Ascending aorta (tissue), 2 donors: ENCODE data around the gene OR3A3. TPM values are rescaled to one million over a fixed set of nuclear protein-coding genes. Genes with fewer than 3 reads are reported as not detected.
"Not testable (repeated sequence)": the region's sequence is repeated elsewhere in the genome, so short reads cannot be mapped to it uniquely, and the experiment has no call there.

ENCODE experiments used
- DNase-seq, 2 donors: peaks; one replicate each; pipeline ENCODE4 v3.0.0-alpha.2; 2019; ENCODE audit warnings: low spot score in 2 of 2
- H3K27ac ChIP-seq, 2 donors: fragments of 200-600 bp; sonication (generic); one replicate each; pipeline ENCODE4 v1.5.1; 2016 to 2017; ENCODE audit warnings: mild to moderate bottlenecking in 1 of 2
- H3K27me3 ChIP-seq: fragments of 200-600 bp; sonication (generic); one replicate; pipeline ENCODE4 v1.5.1; 2017
- H3K36me3 ChIP-seq, 2 donors: fragments of 200-600 bp; sonication (generic); one replicate each; pipeline ENCODE4 v1.5.1; 2016
- H3K4me1 ChIP-seq, 2 donors: fragments of 200-600 bp; sonication (generic); one replicate each; pipeline ENCODE4 v1.5.1; 2016 to 2017; ENCODE audit warnings: mild to moderate bottlenecking in 1 of 2
- H3K4me3 ChIP-seq, 2 donors: fragments of 200-600 bp; sonication (generic); one replicate each; pipeline ENCODE4 v1.5.1; 2016 to 2017; ENCODE audit warnings: mild to moderate bottlenecking in 1 of 2
- H3K9me3 ChIP-seq, 2 donors: fragments of 200-600 bp; sonication (generic); one replicate each; pipeline ENCODE4 v1.5.1; 2016
- intact Hi-C: fragments of 100-400 bp; cut with DNase I; formaldehyde crosslinking; loops from one replicate; pipeline ENCODE4 v1.15.1; 2023
- total RNA-seq: library from RNA; depleted of rRNA; stranded (reverse); fragments of >200 nt; gene quantifications from one replicate; pipeline ENCODE4 v1.1.0, GENCODE V29; 2016
- TF ChIP-seq, protein P1 (sequence below), 3 experiments: fragments of 200-600 bp in 2 of 3; fragments of 450-650 bp in 1 of 3; sonication (generic) in 2 of 3; IDR thresholded peaks; one replicate each; pipeline ENCODE4 v1.5.1; 2016 to 2019; ENCODE audit warnings: antibody characterized with exemption in 3 of 3, mild to moderate bottlenecking in 1 of 3, moderate library complexity in 1 of 3

OR3A3 gene
- total RNA-seq, 1 donor from 2014 or later = not detected

DNA sequence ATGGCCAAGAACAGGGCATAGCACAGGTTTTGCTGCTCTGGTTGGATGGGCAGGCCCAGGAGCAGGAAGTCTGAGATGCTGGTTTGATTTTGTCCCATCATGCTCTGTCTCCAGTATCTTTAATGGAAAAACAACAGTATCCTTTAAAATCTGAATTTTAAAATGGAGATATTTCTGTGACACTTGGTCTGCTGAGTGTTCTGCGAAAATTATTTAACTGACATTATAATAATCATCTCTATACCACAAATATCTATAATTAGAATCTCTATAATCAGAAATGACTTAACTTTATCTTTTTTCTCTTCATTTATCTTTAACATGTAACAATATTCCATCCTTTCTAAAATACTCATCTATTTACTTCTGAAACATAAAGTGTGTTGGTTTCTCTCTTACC lies 12.9 kb upstream of the OR3A3 start, which contains the start of gene OR1E1:
TSS of gene OR1E1 (minus strand) at position 101 of the 400 bp plus-strand sequence. CDS start at position 101, 0 bp downstream.
- Histone ChIP-seq H3K4me1 (no peaks in the 10 kb centered on the region), H3K27ac (no peak within 1 kb of the TSS), H3K27me3 (no peaks in the 10 kb centered on the region), H3K36me3 (no peaks in the 10 kb centered on the region), H3K9me3 (no peaks in the 10 kb centered on the region), H3K4me3 (no peak within 1 kb of the TSS)
- TF ChIP-seq, protein P1, sequence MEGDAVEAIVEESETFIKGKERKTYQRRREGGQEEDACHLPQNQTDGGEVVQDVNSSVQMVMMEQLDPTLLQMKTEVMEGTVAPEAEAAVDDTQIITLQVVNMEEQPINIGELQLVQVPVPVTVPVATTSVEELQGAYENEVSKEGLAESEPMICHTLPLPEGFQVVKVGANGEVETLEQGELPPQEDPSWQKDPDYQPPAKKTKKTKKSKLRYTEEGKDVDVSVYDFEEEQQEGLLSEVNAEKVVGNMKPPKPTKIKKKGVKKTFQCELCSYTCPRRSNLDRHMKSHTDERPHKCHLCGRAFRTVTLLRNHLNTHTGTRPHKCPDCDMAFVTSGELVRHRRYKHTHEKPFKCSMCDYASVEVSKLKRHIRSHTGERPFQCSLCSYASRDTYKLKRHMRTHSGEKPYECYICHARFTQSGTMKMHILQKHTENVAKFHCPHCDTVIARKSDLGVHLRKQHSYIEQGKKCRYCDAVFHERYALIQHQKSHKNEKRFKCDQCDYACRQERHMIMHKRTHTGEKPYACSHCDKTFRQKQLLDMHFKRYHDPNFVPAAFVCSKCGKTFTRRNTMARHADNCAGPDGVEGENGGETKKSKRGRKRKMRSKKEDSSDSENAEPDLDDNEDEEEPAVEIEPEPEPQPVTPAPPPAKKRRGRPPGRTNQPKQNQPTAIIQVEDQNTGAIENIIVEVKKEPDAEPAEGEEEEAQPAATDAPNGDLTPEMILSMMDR (IDR thresholded peaks at IDR 0.05) = no peak
- intact Hi-C loops = no loop called here
- DNase-seq = no peak

DNA sequence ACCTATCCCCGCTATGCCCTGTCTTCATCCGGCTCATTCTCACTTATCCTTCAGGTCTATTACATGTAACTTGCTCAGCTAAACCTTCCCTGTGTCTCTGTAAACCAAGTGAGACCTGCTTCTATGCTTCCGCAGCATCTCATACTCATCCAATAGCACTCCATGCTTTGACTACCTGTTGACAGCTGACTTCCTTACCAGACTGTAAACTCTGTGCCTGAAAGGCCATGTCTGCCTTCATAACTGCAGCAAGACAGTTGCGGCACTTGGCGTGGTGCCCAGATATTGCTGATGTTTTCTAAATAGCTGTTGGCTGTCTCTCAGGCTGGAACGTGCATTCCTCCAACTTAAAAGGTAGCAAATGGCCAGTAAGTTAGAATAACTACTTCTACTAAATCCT lies 11.1 kb upstream of the OR3A3 start:
- Histone ChIP-seq H3K9me3 (no peaks in the 10 kb centered on the region), H3K27ac (no peak overlapping the region), H3K27me3 (no peaks in the 10 kb centered on the region), H3K4me1 (no peaks in the 10 kb centered on the region), H3K4me3 (no peak overlapping the region), H3K36me3 (no peaks in the 10 kb centered on the region)
- no peak for DNase-seq
- intact Hi-C loops = no loop called here
- TF ChIP-seq, protein P1 (IDR thresholded peaks at IDR 0.05) = no peak

DNA sequence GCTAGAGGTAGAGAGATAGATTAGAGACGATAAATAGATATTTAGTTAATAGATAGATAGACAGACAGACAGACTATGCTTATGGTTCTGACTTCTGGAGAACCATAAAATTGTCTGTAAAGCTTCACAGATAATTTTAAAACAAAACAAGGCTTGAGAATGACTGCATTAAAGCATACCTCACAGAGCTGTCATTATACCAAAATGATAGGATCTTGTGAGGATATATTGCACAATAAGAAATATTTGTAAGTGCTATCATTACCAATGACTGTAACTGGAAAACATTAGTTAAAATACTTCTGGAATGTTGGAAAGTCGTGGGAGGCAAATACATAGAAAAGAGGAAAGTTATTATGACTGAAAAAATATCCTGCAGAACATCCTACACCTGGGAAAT lies 9.4 kb upstream of the OR3A3 start:
- H3K27ac ChIP-seq = no peak overlapping the region
- no peaks in the 10 kb centered on the region for H3K27me3 ChIP-seq
- no peak overlapping the region for H3K4me3 ChIP-seq
- H3K4me1 ChIP-seq = no peaks in the 10 kb centered on the region
- no peaks in the 10 kb centered on the region for H3K9me3 ChIP-seq
- intact Hi-C loops = no loop called here
- no peak for DNase-seq
- H3K36me3 ChIP-seq = no peaks in the 10 kb centered on the region
- TF ChIP-seq, protein P1 (IDR thresholded peaks at IDR 0.05) = no peak

DNA sequence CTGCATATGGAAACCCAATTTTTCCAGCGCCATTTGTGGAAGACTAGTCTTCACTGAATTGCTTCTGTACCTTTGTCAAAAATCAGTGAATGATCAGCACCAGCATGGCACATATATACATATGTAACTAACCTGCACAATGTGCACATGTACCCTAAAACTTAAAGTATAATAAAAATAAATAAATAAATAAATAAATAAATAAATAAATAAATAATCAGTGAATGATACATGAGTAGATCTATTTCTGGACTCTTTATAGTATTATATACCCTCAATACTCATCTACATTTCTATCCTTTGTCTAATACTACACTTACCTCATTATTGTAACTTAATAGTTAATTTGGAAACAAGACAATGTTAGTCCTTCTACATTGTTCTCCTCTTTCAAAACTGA lies 7.3 kb upstream of the OR3A3 start:
- H3K36me3 ChIP-seq, H3K4me3 ChIP-seq, H3K27me3 ChIP-seq, DNase-seq, H3K27ac ChIP-seq, intact Hi-C loops, H3K4me1 ChIP-seq: not testable (repeated sequence)
- peaks cover 0 to 11% of the 10 kb centered on the region in 2 donors for H3K9me3 ChIP-seq

DNA sequence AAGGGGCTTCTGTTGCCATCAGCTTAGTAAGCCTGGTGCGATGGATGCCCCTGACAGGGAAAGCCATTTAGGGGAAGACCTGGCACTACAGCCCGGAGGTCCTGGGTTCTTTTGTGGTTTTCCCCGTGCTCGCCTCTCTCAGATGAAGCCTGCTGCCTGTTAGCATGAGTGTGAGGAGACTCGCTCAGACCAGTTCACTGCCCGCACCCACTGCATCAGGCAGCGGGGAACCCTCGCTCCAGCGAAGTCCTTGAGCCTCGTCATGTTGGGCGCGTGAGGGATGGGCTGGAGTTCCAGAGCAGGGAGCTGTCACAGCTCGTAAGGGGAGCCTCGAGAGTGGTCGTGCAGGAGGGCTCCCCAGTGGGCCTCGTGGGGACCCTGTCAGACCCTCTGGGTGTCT lies 1.0 kb downstream of the OR3A3 start:
- H3K27me3 ChIP-seq, H3K36me3 ChIP-seq, H3K4me3 ChIP-seq, H3K27ac ChIP-seq, H3K4me1 ChIP-seq, DNase-seq, intact Hi-C loops: not testable (repeated sequence)
- H3K9me3 ChIP-seq = peaks cover 0 to 11% of the 10 kb centered on the region in 2 donors

DNA sequence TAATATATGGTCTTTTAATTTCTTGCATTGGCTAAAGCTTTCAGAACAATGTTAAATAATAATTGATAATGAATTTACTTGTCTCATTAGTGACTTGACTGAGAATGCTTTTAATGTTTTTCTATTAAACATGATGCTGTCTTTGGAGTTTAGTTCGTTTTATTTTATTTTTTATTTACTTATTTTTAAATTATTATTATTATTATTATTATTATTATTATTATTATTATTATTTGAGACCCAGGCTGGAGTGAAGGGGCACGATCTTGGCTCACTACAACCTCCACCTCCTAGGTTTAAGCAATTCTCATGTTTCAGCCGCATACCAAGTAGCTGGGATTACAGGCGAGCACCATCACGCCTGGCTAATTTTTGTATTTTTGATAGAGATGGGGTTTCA lies 4.4 kb downstream of the OR3A3 start:
- H3K9me3 ChIP-seq = no peaks in the 10 kb centered on the region
- no peak overlapping the region for H3K27ac ChIP-seq
- H3K4me1 ChIP-seq = no peaks in the 10 kb centered on the region
- no peak for DNase-seq
- TF ChIP-seq, protein P1 (IDR thresholded peaks at IDR 0.05) = no peak
- H3K27me3 ChIP-seq = no peaks in the 10 kb centered on the region
- no peaks in the 10 kb centered on the region for H3K36me3 ChIP-seq
- no peak overlapping the region for H3K4me3 ChIP-seq
- intact Hi-C loops = no loop called here

DNA sequence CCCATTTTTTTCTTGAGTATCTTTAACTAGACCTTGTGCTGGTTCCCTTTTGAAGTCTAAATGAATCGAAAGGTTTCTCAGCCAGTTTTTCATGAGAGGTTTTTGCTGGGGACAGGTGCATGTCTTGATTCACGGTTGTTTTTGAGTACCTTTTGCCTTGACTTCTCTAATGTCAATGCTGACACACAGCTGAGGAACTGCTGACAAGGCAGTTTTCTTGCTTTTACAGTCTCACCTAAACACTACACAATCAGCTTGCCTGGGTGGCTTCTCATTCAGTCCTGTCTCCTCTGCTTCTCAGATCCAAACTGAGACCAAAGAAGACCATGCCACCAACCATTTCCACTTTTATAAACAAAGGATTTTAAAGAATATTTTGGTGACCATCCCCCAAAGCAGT lies 7.1 kb downstream of the OR3A3 start:
- Histone ChIP-seq H3K4me1 (no peaks in the 10 kb centered on the region), H3K27ac (no peak overlapping the region), H3K9me3 (no peaks in the 10 kb centered on the region), H3K36me3 (no peaks in the 10 kb centered on the region), H3K4me3 (no peak overlapping the region), H3K27me3 (no peaks in the 10 kb centered on the region)
- DNase-seq = no peak
- intact Hi-C loops = no loop called here
- TF ChIP-seq, protein P1 (IDR thresholded peaks at IDR 0.05) = no peak

DNA sequence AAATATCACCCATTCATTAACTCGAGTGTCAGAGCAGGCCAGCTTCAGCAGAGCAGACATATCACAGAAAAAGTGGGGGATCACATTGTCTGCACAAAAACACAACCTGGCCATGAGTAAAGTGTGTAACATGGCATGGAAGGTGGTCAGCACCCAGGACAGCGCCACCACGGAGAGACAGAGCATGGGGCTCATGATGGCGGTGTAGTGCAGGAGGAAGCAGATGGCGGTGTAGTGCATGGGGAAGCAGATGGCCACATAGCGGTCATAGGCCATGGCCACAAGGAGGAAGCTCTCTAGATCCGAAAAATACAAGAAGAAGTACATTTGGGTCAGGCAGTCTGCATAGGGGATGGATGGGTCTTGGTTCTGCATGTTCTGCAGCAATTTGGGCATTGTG lies 22.0 kb downstream of the OR3A3 start:
- H3K4me1 ChIP-seq, H3K27ac ChIP-seq, H3K4me3 ChIP-seq, H3K9me3 ChIP-seq, intact Hi-C loops, H3K36me3 ChIP-seq, H3K27me3 ChIP-seq, DNase-seq: not testable (repeated sequence)
